GM18517 (cell line): ENCODE results near the gene SERPINI2.

Source experiments
- ATAC-seq: cut with Tn5 transposase; IDR thresholded peaks from one replicate; pipeline ENCODE4 v1.9.1; 2021; ENCODE audit warnings: mild to moderate bottlenecking, moderate library complexity; ENCODE audit not compliant: unreplicated experiment

SERPINI2 gene, protein sequence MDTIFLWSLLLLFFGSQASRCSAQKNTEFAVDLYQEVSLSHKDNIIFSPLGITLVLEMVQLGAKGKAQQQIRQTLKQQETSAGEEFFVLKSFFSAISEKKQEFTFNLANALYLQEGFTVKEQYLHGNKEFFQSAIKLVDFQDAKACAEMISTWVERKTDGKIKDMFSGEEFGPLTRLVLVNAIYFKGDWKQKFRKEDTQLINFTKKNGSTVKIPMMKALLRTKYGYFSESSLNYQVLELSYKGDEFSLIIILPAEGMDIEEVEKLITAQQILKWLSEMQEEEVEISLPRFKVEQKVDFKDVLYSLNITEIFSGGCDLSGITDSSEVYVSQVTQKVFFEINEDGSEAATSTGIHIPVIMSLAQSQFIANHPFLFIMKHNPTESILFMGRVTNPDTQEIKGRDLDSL

DNA sequence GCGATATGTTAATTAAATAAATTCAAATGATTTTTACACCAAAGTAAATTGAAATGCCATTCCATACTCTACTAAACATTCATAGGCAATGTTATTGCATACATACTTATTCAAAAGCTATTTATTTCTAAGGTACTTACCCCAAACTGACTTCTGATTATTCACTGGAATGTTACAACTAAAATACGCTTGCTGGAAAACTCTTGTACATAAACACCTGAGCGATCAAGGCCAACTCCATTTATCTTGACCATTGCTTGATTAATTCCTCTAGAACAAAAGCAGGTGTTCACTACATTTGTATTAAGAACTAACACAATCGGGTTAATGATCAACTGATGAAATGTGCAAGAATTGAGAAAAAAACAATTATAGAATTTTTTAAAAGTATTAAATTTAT lies at the start of gene SERPINI2:
Gene SERPINI2 (minus strand): TSS at position 180 of the 400 bp plus-strand sequence. CDS start 2,208 bp downstream, outside the sequence.
- no peak for ATAC-seq

DNA sequence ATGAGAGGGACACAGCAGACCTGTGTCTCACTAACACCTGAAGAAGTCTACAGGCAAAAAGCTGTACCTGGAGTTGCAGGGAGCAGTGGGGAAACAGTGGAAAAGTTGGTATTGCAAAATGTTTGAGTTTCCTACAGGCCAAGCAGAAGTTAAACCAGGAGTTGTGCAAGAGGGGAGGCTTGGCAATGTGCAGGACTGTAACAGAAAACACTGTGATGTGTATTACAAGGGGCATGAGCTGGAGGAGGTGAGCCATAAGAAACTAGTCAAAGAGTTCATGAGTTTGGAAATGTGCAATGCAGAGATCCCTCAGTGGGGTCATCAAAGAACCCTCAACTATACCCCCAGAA lies 47.1 kb upstream of the SERPINI2 start:
- ATAC-seq = no peak

DNA sequence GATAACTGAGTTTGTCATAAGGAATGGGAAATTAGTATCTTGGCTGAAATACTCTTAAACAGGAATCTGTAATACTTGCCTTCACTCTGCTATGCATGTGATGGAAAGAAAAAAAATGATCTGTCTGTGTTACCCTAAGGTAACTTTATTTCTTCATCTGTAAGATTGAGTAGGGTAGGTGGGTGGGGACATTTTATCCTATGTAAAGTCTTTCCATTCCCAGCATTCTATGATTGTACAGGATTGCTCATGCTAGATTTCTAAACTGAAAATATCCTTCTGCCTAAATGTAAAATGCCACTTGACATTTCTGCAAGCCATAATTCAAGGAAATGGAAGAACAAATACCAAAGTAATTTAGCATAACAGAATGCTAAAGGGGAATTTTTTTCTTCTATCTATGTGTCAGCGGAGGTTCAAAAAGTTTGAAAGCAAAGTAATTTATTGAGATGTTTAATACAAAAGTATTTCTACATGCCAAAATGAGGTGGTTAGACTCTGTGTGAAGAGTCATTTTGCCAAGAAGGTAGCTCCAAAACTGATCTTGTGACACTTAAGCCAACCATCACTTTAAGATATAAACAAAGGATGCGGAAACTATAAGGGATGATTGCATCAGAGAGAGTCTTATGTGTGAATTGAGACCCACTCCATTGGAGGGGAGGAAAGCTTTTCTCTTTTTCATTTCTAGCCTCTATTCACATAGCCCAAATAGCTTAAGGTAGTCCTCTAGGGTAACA lies 46.6 kb upstream of the SERPINI2 start:
- ATAC-seq = no peak

DNA sequence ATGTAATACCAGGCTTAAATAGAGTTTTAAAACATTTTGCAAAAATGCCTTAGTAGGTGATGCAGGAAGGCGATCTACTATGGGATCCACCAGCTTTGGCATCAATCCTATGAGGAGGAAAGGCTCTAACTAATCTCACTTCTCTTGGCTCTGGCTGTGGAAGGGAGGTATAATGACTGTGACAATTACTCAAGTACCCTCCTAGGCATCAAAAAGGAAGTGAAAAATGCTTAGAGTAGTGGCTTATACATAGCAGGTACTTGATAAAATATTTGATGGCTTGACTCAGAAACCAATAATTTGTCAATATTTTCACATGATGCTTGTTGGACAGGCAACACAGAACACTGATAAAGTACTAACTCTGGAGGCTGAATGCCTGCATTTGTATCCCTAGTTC lies 34.1 kb upstream of the SERPINI2 start:
- ATAC-seq = no peak

DNA sequence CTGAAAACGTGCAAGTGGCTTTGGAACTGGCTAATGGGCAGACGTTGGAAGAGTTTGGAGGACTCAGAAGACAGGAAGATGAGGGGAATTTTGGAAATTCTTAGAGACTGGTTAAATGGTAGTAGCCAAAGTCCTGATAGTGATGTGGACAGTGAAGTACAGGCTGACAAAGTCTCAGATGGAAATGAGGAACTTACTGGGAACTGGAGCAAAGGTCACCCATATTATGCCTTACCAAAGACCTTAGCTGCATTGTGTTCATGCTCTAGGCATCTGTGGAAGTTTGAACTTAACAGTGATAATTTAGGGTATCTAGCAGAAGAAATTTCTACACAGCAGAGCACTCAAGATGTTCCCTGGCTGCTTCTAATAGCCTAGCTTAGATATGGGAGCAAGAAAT lies 28.6 kb upstream of the SERPINI2 start:
- no peak for ATAC-seq

DNA sequence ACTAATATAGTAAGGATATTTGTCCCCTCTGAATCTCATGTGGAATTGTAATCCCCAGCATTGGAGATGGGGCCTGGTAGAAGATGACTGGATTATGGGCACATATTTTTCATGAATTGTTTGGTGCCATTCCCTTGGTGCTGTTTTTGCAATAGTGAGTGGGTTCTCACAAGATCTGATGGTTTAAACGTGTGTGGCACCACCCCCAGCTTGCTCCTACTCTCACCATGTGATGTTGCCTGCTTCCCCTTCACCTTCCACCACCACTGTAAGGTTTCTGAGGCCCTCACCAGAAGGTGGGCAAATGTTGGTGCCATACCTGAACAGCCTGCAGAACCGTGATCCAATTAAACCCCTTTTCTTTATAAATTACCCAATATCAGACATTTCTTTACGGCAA lies 28.1 kb upstream of the SERPINI2 start:
- no peak for ATAC-seq

DNA sequence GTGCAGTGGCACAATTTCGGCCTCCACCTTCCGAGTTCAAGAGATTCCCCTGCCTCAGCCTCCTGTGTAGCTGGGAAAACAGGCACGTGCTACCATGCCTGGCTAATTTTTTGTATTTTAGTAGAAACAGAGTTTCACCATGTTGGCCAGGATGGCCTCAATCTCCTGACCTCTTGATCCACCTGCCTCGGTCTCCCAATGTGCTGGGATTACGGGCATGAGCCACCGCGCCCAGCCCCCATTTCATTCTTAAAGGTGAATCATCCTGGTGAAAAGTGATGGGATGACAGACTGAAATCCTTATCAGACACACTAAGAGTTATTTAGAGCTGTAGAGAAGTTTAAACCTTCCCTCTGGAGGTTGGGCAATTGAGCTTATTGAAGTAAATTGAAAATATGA lies 24.1 kb upstream of the SERPINI2 start:
- no peak for ATAC-seq

DNA sequence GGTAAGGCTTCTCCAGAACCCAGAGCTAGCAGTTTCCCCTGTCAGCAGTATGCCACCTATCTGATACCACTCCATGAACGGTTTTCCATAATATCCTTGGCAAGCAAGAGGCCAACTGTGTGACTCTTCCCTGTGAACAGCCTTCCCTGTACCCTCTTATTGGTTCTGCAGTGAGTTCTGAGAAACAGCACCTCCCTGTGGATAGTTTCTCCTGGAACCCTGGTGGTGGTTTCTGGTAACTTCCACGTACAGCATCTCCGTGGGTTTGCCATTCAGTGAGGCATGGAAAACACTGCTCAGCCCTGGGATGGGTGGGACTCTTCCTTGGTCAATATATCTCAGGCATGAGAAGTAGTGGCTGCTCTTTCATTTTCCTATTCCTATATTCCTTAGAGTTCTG lies 19.4 kb upstream of the SERPINI2 start:
- ATAC-seq = no peak

DNA sequence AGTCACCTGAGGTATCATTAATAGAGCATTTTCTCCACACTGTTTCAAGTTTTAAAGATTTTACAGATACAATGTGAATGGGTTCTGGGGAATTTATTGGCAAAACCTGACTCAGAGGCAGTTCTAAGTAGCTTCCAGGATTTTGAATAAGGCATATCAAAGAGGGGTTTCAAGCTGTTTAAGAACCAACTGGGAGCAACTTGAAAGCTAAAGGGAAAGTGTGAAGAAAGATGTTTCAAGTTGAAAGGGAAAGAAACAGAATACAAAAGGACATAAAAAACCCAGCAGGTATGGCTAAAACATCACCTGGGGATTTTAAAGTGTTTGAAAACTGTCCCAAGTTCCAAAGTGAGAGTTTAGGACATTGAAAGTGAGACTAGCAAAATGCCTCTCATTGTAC lies 17.8 kb upstream of the SERPINI2 start:
- ATAC-seq = no peak

DNA sequence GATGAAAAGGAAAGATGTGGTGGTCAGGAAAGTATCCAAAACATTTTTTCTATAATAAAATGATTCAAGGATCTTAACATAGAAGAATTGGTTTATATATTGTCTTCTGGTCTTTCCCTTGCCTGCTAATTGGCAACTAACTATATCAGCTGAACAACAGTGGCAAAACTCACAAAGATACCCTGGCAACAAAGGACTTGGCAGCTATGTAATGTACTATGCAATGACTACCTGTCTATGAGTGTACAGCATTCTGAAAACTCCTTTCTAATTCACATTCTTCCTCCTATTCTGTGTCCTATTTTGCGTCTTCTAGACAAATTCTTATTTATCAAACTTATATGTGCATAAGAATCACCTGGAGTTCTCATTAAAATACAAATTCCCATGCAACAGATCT lies 15.7 kb upstream of the SERPINI2 start:
- ATAC-seq = no peak

DNA sequence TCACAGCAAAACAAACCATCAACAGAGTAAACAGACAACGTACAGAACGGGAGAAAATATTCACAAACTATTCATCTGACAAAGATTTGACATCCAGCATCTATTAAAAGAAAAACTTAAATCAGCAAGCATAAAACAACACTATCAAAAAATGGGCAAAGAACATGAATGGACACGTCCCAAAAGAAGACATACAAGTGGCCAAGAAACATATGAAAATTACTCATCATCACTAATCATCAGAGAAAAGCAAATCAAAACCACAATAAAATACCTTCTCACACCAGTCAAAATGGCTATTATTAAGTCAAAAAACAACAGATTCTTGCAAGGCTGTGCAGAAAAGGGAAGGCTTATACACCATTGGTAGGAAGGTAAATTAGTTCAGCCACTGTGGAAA lies 13.7 kb upstream of the SERPINI2 start:
- no peak for ATAC-seq

DNA sequence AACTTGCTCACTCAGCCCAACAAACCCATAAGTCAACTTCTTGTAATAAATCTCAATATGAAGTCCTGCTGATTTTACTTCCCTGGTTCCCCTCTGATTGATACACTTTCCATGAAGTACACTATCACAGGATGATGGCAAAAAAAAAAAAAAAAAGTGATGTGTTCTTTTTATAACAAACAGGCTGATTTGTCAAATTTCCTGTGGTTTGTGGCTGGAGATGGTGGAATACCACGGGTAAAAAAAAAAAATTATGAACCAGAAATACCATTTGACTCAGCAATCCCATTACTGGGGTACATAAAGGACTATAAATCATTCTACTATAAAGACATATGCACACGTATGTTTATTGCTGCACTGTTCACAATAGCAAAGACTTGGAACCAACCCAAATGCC lies 10.7 kb upstream of the SERPINI2 start:
- ATAC-seq = no peak

DNA sequence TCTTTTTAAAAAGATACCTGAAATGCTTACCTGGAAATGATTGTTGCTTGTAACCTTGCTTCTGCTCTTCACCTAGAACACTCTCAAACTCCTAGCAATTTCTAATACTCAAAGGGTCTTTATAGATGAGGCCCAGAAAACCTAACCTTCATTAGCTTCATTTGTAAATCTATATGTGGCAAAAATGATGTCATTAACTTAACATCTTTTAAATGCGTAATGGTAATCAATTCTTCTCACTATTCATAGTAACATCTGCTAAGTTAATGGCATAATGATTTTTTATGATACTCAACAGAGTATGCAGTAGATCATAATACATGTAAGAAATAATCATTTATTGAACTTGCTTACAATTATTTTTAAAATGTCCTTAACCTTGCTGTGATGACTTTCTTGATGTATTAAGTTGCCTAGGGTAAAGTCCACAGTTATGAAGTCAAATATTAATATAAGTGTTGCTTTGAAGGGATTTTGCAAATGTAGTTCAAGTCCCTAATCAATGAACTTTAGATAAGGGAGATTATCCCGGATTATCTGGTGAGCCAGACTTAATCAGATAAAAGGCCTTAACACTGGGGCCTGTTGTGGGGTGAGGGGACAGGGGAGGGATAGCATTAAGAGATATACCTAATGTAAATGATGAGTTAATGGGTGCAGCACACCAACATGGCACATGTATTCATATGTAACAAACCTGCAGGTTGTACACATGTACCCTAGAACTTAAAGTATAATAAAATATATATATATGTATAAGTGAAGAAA lies 10.1 kb upstream of the SERPINI2 start:
- no peak for ATAC-seq

DNA sequence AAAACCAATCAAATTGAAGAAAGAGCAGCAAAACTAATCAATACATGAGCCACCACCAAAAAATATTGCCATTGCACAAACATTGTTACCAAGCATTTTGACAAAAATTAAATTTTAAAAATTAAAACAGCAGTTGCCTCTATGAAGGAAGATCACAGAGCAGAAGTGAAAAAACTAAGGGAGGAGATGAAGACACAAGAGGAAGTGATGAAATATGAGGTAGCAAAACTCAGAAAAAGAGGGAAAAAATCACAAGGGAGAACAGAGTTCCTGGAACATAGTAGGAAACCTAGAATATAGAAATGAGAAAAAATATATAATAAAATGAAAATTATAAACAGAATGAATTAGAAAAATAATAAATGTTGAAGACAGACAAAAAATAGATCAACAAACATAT lies 7.3 kb upstream of the SERPINI2 start:
- ATAC-seq = no peak

DNA sequence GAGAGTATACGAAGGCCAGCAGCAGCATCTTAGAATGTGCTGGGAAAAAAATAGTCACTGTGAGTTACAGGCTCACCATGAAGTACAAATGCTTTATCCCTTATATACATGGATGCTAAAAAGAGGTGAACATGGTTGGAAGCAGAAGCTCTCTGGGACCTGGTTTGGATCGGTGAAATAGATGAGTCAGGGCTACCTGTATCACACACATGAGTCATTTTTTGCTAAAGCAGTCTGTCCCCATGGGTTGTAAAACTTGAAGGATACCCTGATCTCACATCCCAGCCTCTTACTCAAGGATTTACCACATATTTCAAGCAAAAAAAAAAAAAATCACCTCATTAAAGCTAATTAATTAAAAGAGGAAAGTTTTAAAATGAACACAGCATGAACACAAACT lies 6.9 kb upstream of the SERPINI2 start:
- ATAC-seq = no peak

DNA sequence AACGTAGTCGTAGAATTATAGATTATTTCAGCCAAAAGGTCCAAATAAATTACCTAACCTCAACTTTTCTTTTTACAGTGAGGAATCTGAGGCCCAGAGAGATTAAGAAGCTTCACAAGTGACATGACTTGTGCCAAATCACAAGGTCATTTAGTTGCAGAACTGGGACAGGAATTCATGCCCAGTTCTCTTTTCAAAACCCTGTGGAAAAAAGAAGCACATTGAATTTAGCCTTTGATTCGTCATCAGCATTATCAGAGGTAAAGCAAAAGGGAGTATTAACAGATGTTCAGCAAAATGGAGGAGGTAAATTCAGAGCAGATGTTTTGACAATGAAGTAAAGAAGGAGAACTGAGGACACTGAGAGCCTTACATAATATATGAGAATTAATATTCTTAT lies 4.5 kb downstream of the SERPINI2 start:
- no peak for ATAC-seq

DNA sequence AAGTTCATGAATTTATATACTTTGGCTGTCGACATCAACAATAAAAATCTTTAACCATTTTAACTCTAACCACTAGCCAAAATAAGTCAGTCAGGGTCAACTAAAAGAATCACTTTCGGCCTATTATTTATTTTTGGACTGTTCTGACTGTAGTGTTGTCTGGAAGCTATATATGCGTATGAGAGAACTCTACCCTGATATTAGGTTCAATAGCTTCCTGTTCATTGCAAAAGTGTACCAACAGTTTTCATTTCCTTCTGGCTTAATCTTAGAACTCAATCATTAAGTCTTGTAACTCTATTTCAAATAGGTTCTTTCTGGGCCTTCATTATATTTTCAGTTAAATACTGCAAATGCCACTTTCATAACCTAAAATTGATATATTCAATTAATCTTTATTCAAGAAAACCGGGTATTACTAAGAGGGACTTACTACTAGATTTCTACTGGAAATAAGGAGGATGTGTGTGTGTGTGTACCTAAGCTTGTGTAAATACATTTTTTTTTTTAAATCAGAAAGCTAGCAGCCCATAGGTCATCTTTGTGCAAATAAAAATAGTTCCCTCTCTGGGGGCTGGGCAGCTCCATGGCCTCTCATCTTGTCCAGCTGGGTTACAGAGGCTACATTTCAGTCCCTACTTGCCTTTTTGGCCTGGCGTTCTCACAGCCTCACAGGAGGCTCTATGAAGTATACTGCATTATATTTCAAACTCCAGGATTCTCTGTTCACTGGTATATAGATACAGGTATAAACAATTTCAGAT lies 5.8 kb downstream of the SERPINI2 start:
- ATAC-seq = no peak

DNA sequence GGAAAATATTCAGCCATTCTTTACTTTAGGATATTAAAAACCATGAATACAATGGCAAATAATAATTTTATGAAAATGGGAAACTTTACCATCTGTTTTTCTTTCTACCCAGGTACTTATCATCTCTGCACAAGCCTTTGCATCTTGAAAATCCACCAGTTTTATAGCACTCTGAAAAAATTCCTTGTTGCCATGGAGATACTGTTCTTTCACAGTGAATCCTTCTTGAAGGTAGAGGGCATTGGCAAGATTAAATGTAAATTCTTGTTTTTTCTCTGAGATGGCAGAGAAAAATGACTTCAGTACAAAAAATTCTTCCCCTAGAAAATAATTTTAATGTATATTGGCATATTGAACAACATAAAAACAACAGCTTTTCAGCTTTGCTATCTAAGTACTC lies 6.9 kb downstream of the SERPINI2 start:
- ATAC-seq = no peak

DNA sequence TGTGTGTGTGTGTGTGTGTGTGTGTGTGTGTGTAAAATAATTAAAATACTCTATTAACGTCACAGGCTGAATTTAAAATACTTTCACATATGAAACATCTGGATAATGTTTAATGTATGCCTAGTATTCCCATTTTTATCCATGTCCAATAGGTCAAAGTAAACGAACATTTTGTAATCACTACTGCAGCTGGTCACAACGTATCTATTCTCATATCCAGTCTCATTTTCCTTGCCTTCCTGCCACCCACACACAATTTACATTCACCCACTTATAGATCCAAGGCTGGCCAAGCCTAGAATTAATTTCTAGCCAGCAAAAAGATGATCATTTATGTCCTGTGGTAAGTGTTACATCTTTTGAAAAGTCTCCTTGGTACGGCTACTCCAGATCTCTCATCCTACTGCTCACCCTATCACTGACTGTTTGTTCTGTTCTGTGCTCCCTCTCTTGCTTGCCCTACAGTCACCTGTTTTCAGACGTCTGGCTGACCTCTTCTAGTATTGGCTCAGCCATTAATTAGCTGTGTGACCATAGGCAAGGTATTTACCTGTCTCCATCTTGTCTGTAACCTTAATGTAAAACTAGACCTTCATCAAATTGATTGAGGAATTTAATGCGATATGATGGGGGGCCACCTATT lies 17.6 kb downstream of the SERPINI2 start:
- no peak for ATAC-seq

DNA sequence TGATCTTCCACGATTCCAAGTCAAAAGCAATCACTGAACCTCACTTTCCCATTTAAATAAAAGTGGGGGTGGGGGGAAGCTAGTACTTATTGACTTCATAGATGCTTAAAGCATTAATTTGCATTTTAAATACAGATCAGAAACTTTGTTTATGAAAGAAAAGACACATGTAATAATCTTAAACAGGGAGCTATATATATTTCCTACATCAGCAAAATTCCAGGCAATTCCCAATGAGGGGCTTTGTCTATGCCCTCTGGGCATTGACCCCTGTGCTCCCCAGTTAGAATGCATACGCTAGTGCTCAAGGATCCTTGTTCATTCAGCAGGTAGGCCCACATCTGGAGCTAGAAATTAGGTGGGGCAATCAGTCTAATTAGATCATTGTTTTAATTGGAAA lies 20.0 kb downstream of the SERPINI2 start:
- no peak for ATAC-seq

DNA sequence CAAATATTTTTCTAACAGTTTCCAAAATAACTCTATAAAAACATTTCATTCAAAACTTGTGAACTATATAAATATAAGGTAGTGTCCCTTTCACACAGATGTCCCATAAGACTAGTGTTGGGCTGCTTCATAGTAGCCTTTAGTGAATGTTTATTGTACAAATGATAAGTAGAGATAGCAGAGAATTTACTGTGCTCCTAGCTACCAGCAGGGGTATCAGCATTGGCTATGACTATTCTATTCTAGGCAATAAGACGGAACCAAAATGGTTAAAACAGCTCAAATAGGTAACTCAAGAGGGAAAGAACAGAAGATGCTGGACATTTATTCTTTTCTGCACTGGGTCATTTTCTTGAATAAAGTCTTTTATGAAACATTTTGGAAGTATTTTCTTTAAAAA lies 22.6 kb downstream of the SERPINI2 start:
- no peak for ATAC-seq
